ENCODE measurements around the gene HSPB8. TPM values are rescaled to one million over a fixed set of nuclear protein-coding genes. Genes with fewer than 3 reads are reported as not detected.

The HSPB8 gene
- total and polyA plus RNA-seq, 8 donors: 5.4 to 21.2 (median 9.7) TPM

DNA sequence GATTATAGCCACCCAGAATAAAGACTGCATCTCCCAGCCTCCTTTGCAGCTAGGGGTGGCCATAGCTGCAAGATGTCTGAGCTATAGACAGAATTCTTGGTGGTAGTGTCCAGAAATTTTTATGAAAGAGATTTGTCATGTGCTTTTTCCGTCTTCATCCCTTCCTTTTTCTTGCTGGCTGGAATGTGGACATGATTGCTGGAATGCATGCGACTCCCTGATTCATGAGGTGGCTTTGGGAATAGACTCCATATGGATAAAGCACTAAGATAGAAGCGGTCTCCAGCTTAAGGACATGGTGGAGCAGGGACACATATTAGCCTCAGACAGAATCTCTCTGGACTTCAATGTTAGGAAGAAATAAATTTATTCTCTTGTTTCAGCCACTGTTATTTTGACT lies 10.0 kb upstream of the HSPB8 start:
- WGBS, 2 donors: 69 to 74% methylated on average over 3 of the region's 3 CpGs
- TF ChIP-seq, protein P1, sequence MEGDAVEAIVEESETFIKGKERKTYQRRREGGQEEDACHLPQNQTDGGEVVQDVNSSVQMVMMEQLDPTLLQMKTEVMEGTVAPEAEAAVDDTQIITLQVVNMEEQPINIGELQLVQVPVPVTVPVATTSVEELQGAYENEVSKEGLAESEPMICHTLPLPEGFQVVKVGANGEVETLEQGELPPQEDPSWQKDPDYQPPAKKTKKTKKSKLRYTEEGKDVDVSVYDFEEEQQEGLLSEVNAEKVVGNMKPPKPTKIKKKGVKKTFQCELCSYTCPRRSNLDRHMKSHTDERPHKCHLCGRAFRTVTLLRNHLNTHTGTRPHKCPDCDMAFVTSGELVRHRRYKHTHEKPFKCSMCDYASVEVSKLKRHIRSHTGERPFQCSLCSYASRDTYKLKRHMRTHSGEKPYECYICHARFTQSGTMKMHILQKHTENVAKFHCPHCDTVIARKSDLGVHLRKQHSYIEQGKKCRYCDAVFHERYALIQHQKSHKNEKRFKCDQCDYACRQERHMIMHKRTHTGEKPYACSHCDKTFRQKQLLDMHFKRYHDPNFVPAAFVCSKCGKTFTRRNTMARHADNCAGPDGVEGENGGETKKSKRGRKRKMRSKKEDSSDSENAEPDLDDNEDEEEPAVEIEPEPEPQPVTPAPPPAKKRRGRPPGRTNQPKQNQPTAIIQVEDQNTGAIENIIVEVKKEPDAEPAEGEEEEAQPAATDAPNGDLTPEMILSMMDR (IDR thresholded peaks at IDR 0.05): no peak
- no peak for DNase-seq
- intact Hi-C loops (cut with DNase I): no loop called here
- H3K4me1 ChIP-seq: no peaks in the 10 kb centered on the region
- H3K9me3 ChIP-seq: no peaks in the 10 kb centered on the region
- no peak for FAIRE-seq
- no peak overlapping the region for H3K4me3 ChIP-seq
- no peaks in the 10 kb centered on the region for H3K36me3 ChIP-seq
- no peak overlapping the region for H3K27ac ChIP-seq
- no peaks in the 10 kb centered on the region for H3K27me3 ChIP-seq
- no peak for ATAC-seq

DNA sequence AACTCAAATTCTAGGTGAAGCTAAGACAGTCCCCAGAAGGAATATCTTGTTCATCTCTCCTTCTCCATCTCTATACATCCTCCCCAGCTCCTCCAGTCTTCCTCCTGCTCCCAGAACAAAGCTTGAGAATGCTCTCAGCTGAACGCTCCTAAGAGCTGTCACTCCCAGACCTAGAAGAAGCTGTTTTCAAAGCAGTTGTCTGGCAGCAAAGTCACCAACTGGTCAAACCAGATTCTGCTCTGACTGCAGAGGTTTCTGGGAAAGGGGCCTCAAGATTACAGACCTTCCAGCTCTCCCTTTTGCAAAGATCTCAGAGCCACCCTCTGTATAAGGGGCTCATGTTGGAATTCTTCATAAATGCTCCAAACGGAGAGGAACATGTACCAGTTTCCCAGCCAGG lies 9.6 kb upstream of the HSPB8 start:
- DNase-seq: no peak
- H3K27ac ChIP-seq: no peak overlapping the region
- 23 to 29% methylated on average over 2 of the region's 2 CpGs for WGBS, 2 donors
- no peak for FAIRE-seq
- H3K27me3 ChIP-seq: no peaks in the 10 kb centered on the region
- ATAC-seq: peak in 1 of 4 donors; percentile 62
- no peaks in the 10 kb centered on the region for H3K36me3 ChIP-seq
- no peak overlapping the region for H3K4me3 ChIP-seq
- no peaks in the 10 kb centered on the region for H3K4me1 ChIP-seq
- H3K9me3 ChIP-seq: no peaks in the 10 kb centered on the region
- TF ChIP-seq, protein P1 (IDR thresholded peaks at IDR 0.05): no peak
- intact Hi-C loops (cut with DNase I): no loop called here

DNA sequence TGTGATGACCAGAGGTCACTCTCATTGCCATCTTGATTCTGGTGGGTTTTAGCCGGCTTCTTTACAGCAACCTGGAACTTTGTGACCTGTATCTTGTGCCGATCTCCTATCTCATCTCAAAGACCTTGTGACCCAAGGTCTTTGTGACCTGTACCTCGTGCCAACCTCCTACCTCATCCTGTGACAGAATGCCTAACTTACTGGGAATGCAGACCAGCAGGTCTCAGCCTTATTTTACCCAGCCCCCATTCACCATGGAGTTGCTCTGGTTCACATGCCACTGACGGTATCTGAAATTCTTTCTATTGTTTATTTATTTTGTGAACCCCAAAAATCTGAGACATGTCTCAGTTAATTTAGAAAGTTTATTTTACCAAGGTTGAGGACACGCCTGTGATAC lies 7.4 kb upstream of the HSPB8 start:
- Histone ChIP-seq H3K9me3 (no peaks in the 10 kb centered on the region), H3K4me3 (no peak overlapping the region), H3K4me1 (no peaks in the 10 kb centered on the region), H3K27ac (no peak overlapping the region), H3K36me3 (no peaks in the 10 kb centered on the region), H3K27me3 (no peaks in the 10 kb centered on the region)
- no peak for ATAC-seq
- DNase-seq: no peak
- intact Hi-C loops (cut with DNase I): no loop called here
- no peak for FAIRE-seq
- 43 to 48% methylated on average over 5 of the region's 5 CpGs for WGBS, 2 donors
- TF ChIP-seq, protein P1 (IDR thresholded peaks at IDR 0.05): no peak

DNA sequence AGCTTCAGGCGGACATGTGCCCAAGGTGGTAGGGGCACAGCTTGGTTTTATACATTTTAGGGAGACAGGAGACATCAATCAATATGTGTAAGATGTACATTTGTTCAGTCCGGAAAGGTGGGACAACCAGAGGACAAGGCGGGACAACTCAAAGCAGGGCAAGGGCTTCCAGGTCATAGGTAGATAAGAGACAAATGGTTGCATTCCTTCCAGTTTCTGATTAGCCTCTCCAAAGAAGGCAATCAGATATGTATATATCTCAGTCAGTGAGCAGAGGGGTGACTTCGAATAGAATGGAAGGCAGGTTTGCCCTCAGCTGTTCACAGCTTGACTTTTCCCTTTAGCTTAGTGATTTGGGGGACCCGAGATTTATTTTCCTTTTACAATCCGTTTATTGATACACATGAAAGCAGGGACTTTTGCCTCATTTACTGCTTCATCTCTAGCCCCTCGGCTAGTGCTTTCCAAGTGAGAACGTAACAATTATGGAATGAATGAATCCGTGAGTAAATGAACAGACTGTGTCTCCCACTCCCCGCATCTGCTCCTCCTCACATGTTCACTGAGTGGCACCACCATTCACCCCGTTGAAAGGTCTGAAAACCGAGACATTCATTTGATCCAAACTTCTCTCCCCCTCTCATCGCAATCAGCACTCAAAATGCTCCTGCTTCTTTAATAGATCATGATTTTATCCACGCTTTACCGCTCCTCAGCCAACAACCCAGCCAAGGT lies 6.9 kb upstream of the HSPB8 start:
- ATAC-seq: no peak
- Histone ChIP-seq H3K4me1 (no peaks in the 10 kb centered on the region), H3K27me3 (no peaks in the 10 kb centered on the region), H3K36me3 (no peaks in the 10 kb centered on the region), H3K4me3 (no peak overlapping the region), H3K27ac (no peak overlapping the region), H3K9me3 (no peaks in the 10 kb centered on the region)
- 53 to 61% methylated on average over 15 of the region's 15 CpGs for WGBS, 2 donors
- no peak for DNase-seq
- intact Hi-C loops (cut with DNase I): no loop called here
- TF ChIP-seq, protein P1 (IDR thresholded peaks at IDR 0.05): no peak
- FAIRE-seq: no peak

DNA sequence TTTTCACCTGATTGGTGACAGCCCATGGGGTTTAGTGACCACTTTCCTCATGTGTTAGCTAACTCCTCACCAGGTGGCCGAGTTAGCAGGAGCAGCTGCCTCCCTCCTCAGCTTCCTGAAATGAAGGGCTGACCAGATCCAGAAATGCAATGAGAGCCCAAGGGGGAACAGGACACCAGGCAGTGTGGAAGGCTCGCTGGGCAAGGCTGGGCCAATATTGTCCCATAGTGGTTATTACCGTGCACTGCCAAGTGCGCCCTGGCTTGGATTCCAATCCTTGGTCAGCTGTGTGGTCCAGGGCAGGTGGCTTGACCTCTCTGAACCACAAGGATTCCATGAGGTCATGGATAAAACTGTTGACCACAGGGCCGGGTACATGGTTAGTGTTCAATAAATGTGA lies 3.6 kb upstream of the HSPB8 start:
- DNase-seq (no peak), ATAC-seq (no peak), FAIRE-seq (no peak)
- 55 to 78% methylated on average over 5 of the region's 5 CpGs for WGBS, 2 donors
- TF ChIP-seq, protein P1 (IDR thresholded peaks at IDR 0.05): no peak
- H3K4me3 ChIP-seq: no peak overlapping the region
- H3K36me3 ChIP-seq: no peaks in the 10 kb centered on the region
- peaks cover 0 to 2% (median 0%) of the 10 kb centered on the region in 4 donors for H3K27me3 ChIP-seq
- intact Hi-C loops (cut with DNase I): no loop called here
- H3K27ac ChIP-seq: no peak overlapping the region
- H3K9me3 ChIP-seq: no peaks in the 10 kb centered on the region
- H3K4me1 ChIP-seq: peaks cover 0 to 5% (median 0%) of the 10 kb centered on the region in 3 donors

Measured in pancreas (tissue), 10 donors.